Heart left ventricle (tissue), 13 donors: ENCODE data around the gene WDR88.

ENCODE experiments used
- CTCF ChIP-seq, 12 donors: fragments of 200-600 bp; sonication (generic) in 4 of 12; IDR thresholded peaks; one replicate each; pipeline versions ENCODE4 v1.5.0 to v1.8.0; 2018 to 2022; ENCODE audit warnings: antibody characterized with exemption in 12 of 12, mild to moderate bottlenecking in 5 of 12
- POLR2A ChIP-seq, 2 donors: fragments of 450-650 bp; IDR thresholded peaks; one replicate each; pipeline ENCODE4 v1.6.1; 2017; ENCODE audit warnings: antibody characterized with exemption in 2 of 2, mild to moderate bottlenecking in 2 of 2, moderate library complexity in 2 of 2
- donor health status: ischemic (EF 13 %, LVEDD 7.1; RV severe dilation, severe dysfunction).
- donor health status: DM: no; HTN: yes; CAD: no.
- donor health status: DM: no; HTN: no; CAD: no.
- donor health status: ischemic (EF 25% LVEDD 6.9; RV normal size, moderate dysfunction).
- donor health status: ischemic (EF 25% LVEDD 5.7; RV mildly dilated, moderate dysfunction).
- donor health status: ischemic (EF 35%, LVEDD 5.7; RV mildly dilated, moderate dysfunction).
- donor health status: nonischemic (EF 11% LVEDD 7.7; RV severe dilation, severe dysfunction).
- donor health status: DM: yes; HTN: yes; CAD: no.
- donor health status: PGD.
- donor health status: ischemic (EF 29% LVEDD 5.4; RV normal size, mild dysfunction).
- donor health status: nonischemic (EF 23%, LVEDD 6.1; RV moderate dilation, normal function).

- TF ChIP-seq CTCF (IDR thresholded peaks at IDR 0.05) (no peak), POLR2A (IDR thresholded peaks at IDR 0.05) (no peak)
Observed at GRCh38 chr19:33187183-33187540, 55.2 kb downstream of the WDR88 start.
